Spleen (tissue), 11 donors: ENCODE results near the gene GJA4. TPM values are rescaled to one million over a fixed set of nuclear protein-coding genes. Genes with fewer than 3 reads are reported as not detected.

Source experiments
- DNase-seq: peaks from one replicate; pipeline ENCODE4 v3.0.0-alpha.2; 2020
- H3K27ac ChIP-seq, 8 donors: fragments of 200-600 bp; sonication (generic) in 7 of 8; 1 replicate in 4 of 8; 2 replicates in 4 of 8; pipeline versions ENCODE4 v1.5.0 to v1.8.0; 2016 to 2021; ENCODE audit warnings: inconsistent platforms in 4 of 8, mild to moderate bottlenecking in 4 of 8, moderate library complexity in 1 of 8
- H3K27me3 ChIP-seq, 7 donors: fragments of 200-600 bp; sonication (generic) in 6 of 7; replicated peaks in 1 of 7; 1 replicate in 4 of 7; 2 replicates in 3 of 7; pipeline versions ENCODE4 v1.5.0 to v1.8.0; 2016 to 2021; ENCODE audit warnings: inconsistent platforms in 3 of 7, mild to moderate bottlenecking in 1 of 7
- H3K36me3 ChIP-seq, 6 donors: fragments of 200-600 bp; sonication (generic) in 5 of 6; 1 replicate in 4 of 6; 2 replicates in 2 of 6; pipeline versions ENCODE4 v1.5.0 to v1.8.0; 2016 to 2021; ENCODE audit warnings: inconsistent platforms in 2 of 6
- H3K4me1 ChIP-seq, 6 donors: fragments of 200-600 bp; sonication (generic) in 5 of 6; 1 replicate in 3 of 6; 2 replicates in 3 of 6; pipeline versions ENCODE4 v1.5.0 to v1.8.0; 2016 to 2021; ENCODE audit warnings: inconsistent platforms in 3 of 6
- H3K4me3 ChIP-seq, 8 donors: fragments of 200-600 bp; sonication (generic) in 7 of 8; 1 replicate in 4 of 8; 2 replicates in 4 of 8; pipeline versions ENCODE4 v1.5.0 to v1.8.0; 2016 to 2021; ENCODE audit warnings: inconsistent platforms in 4 of 8, mild to moderate bottlenecking in 4 of 8, moderate library complexity in 2 of 8
- H3K9me3 ChIP-seq, 8 donors: fragments of 200-600 bp; sonication (generic) in 7 of 8; 1 replicate in 4 of 8; 2 replicates in 4 of 8; pipeline versions ENCODE4 v1.5.0 to v1.8.0; 2016 to 2021; ENCODE audit warnings: inconsistent platforms in 4 of 8
- POLR2A ChIP-seq, 3 donors: fragments of 450-650 bp; IDR thresholded peaks; one replicate each; pipeline ENCODE4 v1.5.1; 2017; ENCODE audit warnings: antibody characterized with exemption in 3 of 3, mild to moderate bottlenecking in 1 of 3
- POLR2AphosphoS5 ChIP-seq, 3 donors: sonication (generic); formaldehyde crosslinking; IDR thresholded peaks; one replicate each; pipeline ENCODE4 v1.5.1; 2017; ENCODE audit warnings: antibody characterized with exemption in 3 of 3
- WGBS, 5 donors: extraction: QIAGEN DNeasy Blood & Tissue Kit in 3 of 5; methylation state at CpG; one replicate each; pipeline versions ENCODE4 v1.1.5 to v1.1.7; 2013 to 2018; 5-methylcytosine and 5-hydroxymethylcytosine counted together
- intact Hi-C: fragments of 100-400 bp; cut with DNase I; formaldehyde crosslinking; loops from one replicate; pipeline ENCODE4 v1.15.0; 2023; ENCODE audit warnings: low total_unique reads
- polyA plus RNA-seq, 3 donors: library from polyadenylated mRNA; stranded (reverse); fragments of 200-250 nt; gene quantifications; one replicate each; pipeline ENCODE4 v1.2.1, GENCODE V29; 2013
- total RNA-seq, 7 donors: library from RNA; depleted of rRNA in 3 of 7; stranded (reverse); fragments of >200 nt in 3 of 7; fragmentation: NEBNext Ultra II Directional in 4 of 7; extraction: Animal tissue kit (Norgen Biotek cat#: 25700) in 4 of 7; gene quantifications; one replicate each; pipeline versions ENCODE4 v1.1.0 to v1.2.1, GENCODE V29; 2016 to 2021
- TF ChIP-seq, protein P1 (sequence below), 11 experiments: fragments of 200-600 bp in 7 of 11; fragments of 450-650 bp in 4 of 11; sonication (generic) in 4 of 11; IDR thresholded peaks in 8 of 11; conservative IDR thresholded peaks in 3 of 11; 1 replicate in 7 of 11; 2 replicates in 4 of 11; pipeline versions ENCODE4 v1.4.0 to v1.8.0; 2016 to 2021; ENCODE audit warnings: antibody characterized with exemption in 11 of 11, inconsistent platforms in 4 of 11, mild to moderate bottlenecking in 1 of 11
- donor health status: healthy with polysubstance abuse.
- donor health status: DM: no; HTN: no; CAD: no; lungs with moderate emphysema.
- donor health status: DM: no; HTN: no; CAD: no.
- donor health status: Bipolar disorder and iron deficiency.
- donor health status: healthy.
- donor health status: DM: no; HTN: no; CAD: no.
- donor health status: DM: yes; HTN: yes; CAD: no.

The GJA4 gene
- total and polyA plus RNA-seq, 10 donors = 1.3 to 20.6 (median 7.9) TPM

DNA sequence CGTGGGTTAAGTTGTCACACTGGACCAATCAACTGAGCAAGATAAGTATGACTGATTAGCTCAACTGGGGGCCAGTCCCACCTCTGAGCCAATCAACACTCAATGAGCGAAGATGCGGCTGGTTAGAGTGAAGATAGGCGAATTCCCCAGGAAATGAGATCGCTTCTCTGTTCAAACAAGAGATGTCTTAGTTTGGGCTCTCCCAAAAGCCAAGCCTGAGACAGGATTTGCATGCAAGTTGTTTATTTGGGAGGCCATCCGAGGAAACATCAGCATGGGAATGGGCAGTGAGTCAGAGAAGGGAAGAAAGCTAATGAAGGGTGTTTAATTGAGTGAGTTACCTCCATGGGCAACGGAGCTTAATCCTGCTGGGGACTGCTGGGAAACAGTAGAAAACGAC is 42.8 kb upstream of the GJA4 start:
- H3K27me3 ChIP-seq = peaks cover 0 to 17% (median 0%) of the 10 kb centered on the region in 7 donors
- H3K36me3 ChIP-seq = no peaks in the 10 kb centered on the region
- no peak for DNase-seq
- no peak overlapping the region for H3K27ac ChIP-seq
- WGBS, 5 donors = 60 to 72% (median 67%) methylated on average over 8 of the region's 8 CpGs
- no peak overlapping the region for H3K4me3 ChIP-seq
- intact Hi-C loops = loop anchor here (10.0 kb wide), 2 partner anchors 285 to 1115 kb away; no protein-coding TSS in a partner anchor
- H3K9me3 ChIP-seq = no peaks in the 10 kb centered on the region
- TF ChIP-seq POLR2AphosphoS5 (IDR thresholded peaks at IDR 0.05) = no peak
- no peaks in the 10 kb centered on the region for H3K4me1 ChIP-seq

GRCh38 chr1:34750610-34751009 is 42.2 kb upstream of the GJA4 start:
- intact Hi-C loops = no loop called here
- Histone ChIP-seq H3K9me3 (no peaks in the 10 kb centered on the region), H3K36me3 (no peaks in the 10 kb centered on the region), H3K4me1 (no peaks in the 10 kb centered on the region), H3K4me3 (no peak overlapping the region), H3K27ac (no peak overlapping the region), H3K27me3 (peaks cover 0 to 17% (median 0%) of the 10 kb centered on the region in 7 donors)
- no peak for DNase-seq
- WGBS, 5 donors = 76 to 95% (median 82%) methylated on average over 2 to 5 of the region's 5 CpGs
- TF ChIP-seq, protein P1, sequence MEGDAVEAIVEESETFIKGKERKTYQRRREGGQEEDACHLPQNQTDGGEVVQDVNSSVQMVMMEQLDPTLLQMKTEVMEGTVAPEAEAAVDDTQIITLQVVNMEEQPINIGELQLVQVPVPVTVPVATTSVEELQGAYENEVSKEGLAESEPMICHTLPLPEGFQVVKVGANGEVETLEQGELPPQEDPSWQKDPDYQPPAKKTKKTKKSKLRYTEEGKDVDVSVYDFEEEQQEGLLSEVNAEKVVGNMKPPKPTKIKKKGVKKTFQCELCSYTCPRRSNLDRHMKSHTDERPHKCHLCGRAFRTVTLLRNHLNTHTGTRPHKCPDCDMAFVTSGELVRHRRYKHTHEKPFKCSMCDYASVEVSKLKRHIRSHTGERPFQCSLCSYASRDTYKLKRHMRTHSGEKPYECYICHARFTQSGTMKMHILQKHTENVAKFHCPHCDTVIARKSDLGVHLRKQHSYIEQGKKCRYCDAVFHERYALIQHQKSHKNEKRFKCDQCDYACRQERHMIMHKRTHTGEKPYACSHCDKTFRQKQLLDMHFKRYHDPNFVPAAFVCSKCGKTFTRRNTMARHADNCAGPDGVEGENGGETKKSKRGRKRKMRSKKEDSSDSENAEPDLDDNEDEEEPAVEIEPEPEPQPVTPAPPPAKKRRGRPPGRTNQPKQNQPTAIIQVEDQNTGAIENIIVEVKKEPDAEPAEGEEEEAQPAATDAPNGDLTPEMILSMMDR (IDR thresholded peaks at IDR 0.05 in 8 of 11, conservative IDR thresholded peaks at IDR 0.05 in 3 of 11) = no peak
- TF ChIP-seq POLR2AphosphoS5 (IDR thresholded peaks at IDR 0.05) (no peak), POLR2A (IDR thresholded peaks at IDR 0.05) (no peak)

DNA sequence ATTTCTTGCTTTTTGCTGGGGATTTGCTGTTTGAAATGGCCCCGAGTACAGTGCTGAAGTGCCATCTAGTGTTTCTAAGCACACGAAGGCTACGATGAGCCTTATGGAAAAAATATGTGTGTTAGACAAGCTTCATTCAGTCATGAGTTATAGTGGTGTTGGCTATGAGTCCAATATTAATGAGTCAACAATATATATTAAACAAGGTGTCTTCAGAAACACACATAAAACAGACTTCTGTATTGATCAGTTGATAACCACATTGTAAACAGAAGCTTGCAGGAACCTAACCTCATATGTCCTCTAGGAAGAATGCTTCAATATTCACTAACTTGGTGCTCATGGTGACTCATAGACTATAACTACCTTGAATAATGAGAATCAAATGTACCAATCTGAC is 39.6 kb upstream of the GJA4 start:
- TF ChIP-seq POLR2AphosphoS5 (IDR thresholded peaks at IDR 0.05) (no peak), POLR2A (IDR thresholded peaks at IDR 0.05) (no peak)
- TF ChIP-seq, protein P1 (IDR thresholded peaks at IDR 0.05 in 8 of 11, conservative IDR thresholded peaks at IDR 0.05 in 3 of 11) = no peak
- Histone ChIP-seq H3K9me3 (no peaks in the 10 kb centered on the region), H3K36me3 (no peaks in the 10 kb centered on the region), H3K27ac (no peak overlapping the region), H3K27me3 (peaks cover 0 to 3% (median 0%) of the 10 kb centered on the region in 7 donors), H3K4me3 (no peak overlapping the region), H3K4me1 (no peaks in the 10 kb centered on the region)
- intact Hi-C loops = no loop called here
- 83 to 94% (median 91%) methylated on average over 3 of the region's 3 CpGs for WGBS, 5 donors
- DNase-seq = no peak

DNA sequence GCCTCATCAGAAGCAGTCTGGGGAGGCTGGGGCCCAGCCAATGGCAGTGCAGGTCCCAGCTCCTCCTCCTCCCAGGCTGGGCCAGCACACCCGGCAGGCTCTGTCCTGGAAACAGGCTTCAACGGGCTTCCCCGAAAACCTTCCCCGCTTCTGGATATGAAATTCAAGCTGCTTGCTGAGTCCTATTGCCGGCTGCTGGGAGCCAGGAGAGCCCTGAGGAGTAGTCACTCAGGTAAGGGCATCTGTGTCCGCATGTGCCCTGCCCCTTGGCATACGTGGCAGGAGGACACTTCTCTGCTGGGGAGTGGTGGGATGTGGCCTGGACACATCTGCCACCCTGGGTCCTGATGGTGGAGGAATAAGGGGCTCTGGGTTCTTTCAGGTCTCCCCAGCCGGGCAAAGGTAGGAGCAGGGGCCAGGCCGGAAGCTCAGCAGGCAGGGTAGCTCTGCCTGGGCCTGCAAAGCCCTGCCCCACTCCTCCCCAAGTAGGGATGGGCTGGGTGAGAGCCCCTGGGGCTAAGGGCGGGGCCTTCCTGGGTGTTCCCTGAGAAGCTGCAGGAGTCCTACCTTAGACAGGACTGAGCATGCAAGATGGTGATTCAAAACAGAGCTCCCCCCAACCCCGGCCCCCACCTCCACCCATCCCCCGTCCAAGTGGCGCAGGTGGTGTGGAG is 37.7 kb upstream of the GJA4 start, which contains the start of gene GJB5:
Gene GJB5, plus strand, starts transcription at position 84 of the 674 bp plus-strand sequence. CDS start 2,284 bp downstream, outside the sequence.
- intact Hi-C loops = no loop called here

More for the DNA sequence above, 37.7 kb upstream of the GJA4 start, which contains the start of gene GJB5:
- H3K4me3 ChIP-seq = no peak within 1 kb of the TSS
- 76 to 87% (median 80%) methylated on average over 7 to 13 of the region's 13 CpGs for WGBS, 5 donors
- TF ChIP-seq POLR2A (IDR thresholded peaks at IDR 0.05) (no peak), POLR2AphosphoS5 (IDR thresholded peaks at IDR 0.05) (no peak)
- TF ChIP-seq, protein P1 (IDR thresholded peaks at IDR 0.05 in 8 of 11, conservative IDR thresholded peaks at IDR 0.05 in 3 of 11) = no peak
- no peak within 1 kb of the TSS for H3K27ac ChIP-seq
- no peaks in the 10 kb centered on the region for H3K36me3 ChIP-seq
- H3K27me3 ChIP-seq = peaks cover 0 to 8% (median 0%) of the 10 kb centered on the region in 7 donors
- H3K4me1 ChIP-seq = no peaks in the 10 kb centered on the region
- H3K9me3 ChIP-seq = no peaks in the 10 kb centered on the region
- DNase-seq = no peak
